GM23248 (cell line): ENCODE data around the gene MIAT. TPM values are rescaled to one million over a fixed set of nuclear protein-coding genes. Genes with fewer than 3 reads are reported as not detected.

Source experiments
- DNase-seq: peaks from one replicate; pipeline ENCODE4 v3.0.0-alpha.2; 2015
- H2AFZ ChIP-seq: fragments of 200-600 bp; sonication (generic); 2 replicates; pipeline ENCODE4 v1.6.1; 2016; ENCODE audit warnings: antibody characterized with exemption
- H3F3A ChIP-seq: fragments of 200-600 bp; sonication (generic); 2 replicates; pipeline ENCODE4 v1.6.1; 2016; ENCODE audit warnings: mild to moderate bottlenecking, antibody characterized with exemption, mixed run types; ENCODE audit not compliant: insufficient read depth
- H3K27ac ChIP-seq: fragments of 200-600 bp; sonication (generic); 2 replicates; pipeline ENCODE4 v1.5.1; 2016; ENCODE audit warnings: mild to moderate bottlenecking
- H3K27me3 ChIP-seq: fragments of 200-600 bp; sonication (generic); replicated peaks from 2 replicates; pipeline ENCODE4 v1.6.1; 2016; ENCODE audit warnings: mild to moderate bottlenecking; ENCODE audit not compliant: insufficient read depth
- H3K36me3 ChIP-seq: fragments of 200-600 bp; sonication (generic); 2 replicates; pipeline ENCODE4 v1.6.1; 2016; ENCODE audit warnings: low read depth, mild to moderate bottlenecking
- H3K4me1 ChIP-seq: fragments of 200-600 bp; sonication (generic); 2 replicates; pipeline ENCODE4 v1.6.1; 2016; ENCODE audit warnings: mild to moderate bottlenecking; ENCODE audit not compliant: insufficient read depth
- H3K4me2 ChIP-seq: fragments of 200-600 bp; sonication (generic); one replicate; pipeline ENCODE4 v1.6.1; 2016; ENCODE audit warnings: mild to moderate bottlenecking; ENCODE audit not compliant: unreplicated experiment
- H3K4me3 ChIP-seq: fragments of 200-600 bp; sonication (generic); 2 replicates; pipeline ENCODE4 v1.5.1; 2016; ENCODE audit warnings: mild to moderate bottlenecking
- H3K79me2 ChIP-seq: fragments of 200-600 bp; sonication (generic); 2 replicates; pipeline ENCODE4 v1.6.1; 2016; ENCODE audit warnings: mild to moderate bottlenecking; ENCODE audit not compliant: insufficient read depth
- H3K9ac ChIP-seq: fragments of 200-600 bp; sonication (generic); 2 replicates; pipeline ENCODE4 v1.6.1; 2016; ENCODE audit warnings: mild to moderate bottlenecking
- H3K9me2 ChIP-seq: fragments of 200-600 bp; sonication (generic); 2 replicates; pipeline ENCODE4 v1.6.1; 2016; ENCODE audit warnings: mixed run types, mild to moderate bottlenecking, moderate library complexity; ENCODE audit not compliant: insufficient read depth
- H3K9me3 ChIP-seq: fragments of 200-600 bp; sonication (generic); one replicate; pipeline ENCODE4 v1.6.1; 2017; ENCODE audit warnings: low read depth
- H4K20me1 ChIP-seq: fragments of 200-600 bp; sonication (generic); 2 replicates; pipeline ENCODE4 v1.6.0; 2016; ENCODE audit not compliant: insufficient read depth
- EZH2 ChIP-seq: fragments of 200-600 bp; sonication (generic); IDR thresholded peaks from 2 replicates; pipeline ENCODE4 v1.6.1; 2018; ENCODE audit warnings: antibody characterized with exemption, mild to moderate bottlenecking; ENCODE audit not compliant: insufficient read depth, poor library complexity, severe bottlenecking
- EZH2phosphoT487 ChIP-seq: fragments of 200-600 bp; sonication (generic); IDR thresholded peaks from 2 replicates; pipeline ENCODE4 v1.6.1; 2018; ENCODE audit warnings: antibody characterized with exemption, moderate library complexity, mild to moderate bottlenecking, low read depth; ENCODE audit not compliant: insufficient read depth
- WGBS, 2 experiments: methylation state at CpG; one replicate each; pipeline ENCODE4 v1.1.6; 2015 to 2017; ENCODE audit warnings: low lambda C conversion rate in 2 of 2, low coverage in 1 of 2; ENCODE audit errors: missing lambda C conversion rate in 2 of 2; 5-methylcytosine and 5-hydroxymethylcytosine counted together
- in situ Hi-C: fragments of 300-500 bp; cut with MboI; formaldehyde crosslinking; loops from 2 replicates; pipeline ENCODE4 v1.15.0; 2020
- polyA plus RNA-seq: library from polyadenylated mRNA; unstranded; fragments of >200 nt; fragmentation: Nextera tagmentation; extraction: Ambion mirVana; gene quantifications from 2 replicates; pipeline ENCODE4 v1.2.1, GENCODE V29; 2016
- total RNA-seq: library from RNA; depleted of rRNA; stranded (reverse); fragments of >200 nt; shearing (Covaris generic); gene quantifications from 2 replicates; pipeline ENCODE4 v1.2.3, GENCODE V29; 2014

The MIAT gene
- total and polyA plus RNA-seq, 2 experiments from 2014 or later, result 0.23 to 0.43 TPM

GRCh38 chr22:26660961-26661578 is 3.7 kb downstream of the MIAT start:
- no peaks in the 10 kb centered on the region for H3K36me3 ChIP-seq
- TF ChIP-seq EZH2 (no peak), EZH2phosphoT487 (no peak)
- no peaks in the 10 kb centered on the region; the same call in 1 of the 2 replicates for H3F3A ChIP-seq
- no peak overlapping the region for H2AFZ ChIP-seq
- H3K9ac ChIP-seq, result no peak overlapping the region
- no peaks in the 10 kb centered on the region for H4K20me1 ChIP-seq
- no peak overlapping the region for H3K4me3 ChIP-seq
- H3K4me1 ChIP-seq, result peaks cover 22% of the 10 kb centered on the region
- H3K79me2 ChIP-seq, result no peaks in the 10 kb centered on the region
- 91 to 93% methylated on average over 7 of the region's 7 CpGs for WGBS, 2 experiments
- H3K4me2 ChIP-seq, result no peak overlapping the region
- in situ Hi-C loops, result no loop called here
- H3K27ac ChIP-seq, result no peak overlapping the region
- H3K9me3 ChIP-seq, result no peaks in the 10 kb centered on the region
- H3K27me3 ChIP-seq, result peaks cover 18% of the 10 kb centered on the region; the same call in 1 of the 2 replicates
- no peak for DNase-seq
- no peaks in the 10 kb centered on the region for H3K9me2 ChIP-seq

GRCh38 chr22:26662160-26662559 is 4.8 kb downstream of the MIAT start:
- H3K9me3 ChIP-seq, result no peaks in the 10 kb centered on the region
- in situ Hi-C loops, result no loop called here
- no peak overlapping the region for H3K27ac ChIP-seq
- H3K4me3 ChIP-seq, result no peak overlapping the region
- H3F3A ChIP-seq, result no peaks in the 10 kb centered on the region; the same call in 1 of the 2 replicates
- DNase-seq, result no peak
- H3K9ac ChIP-seq, result no peak overlapping the region
- H2AFZ ChIP-seq, result no peak overlapping the region
- no peaks in the 10 kb centered on the region for H3K36me3 ChIP-seq
- no peaks in the 10 kb centered on the region for H3K9me2 ChIP-seq
- TF ChIP-seq EZH2, result no peak
- TF ChIP-seq EZH2phosphoT487, result no peak
- no peaks in the 10 kb centered on the region for H3K79me2 ChIP-seq
- peaks cover 12% of the 10 kb centered on the region; the same call in 1 of the 2 replicates for H3K27me3 ChIP-seq
- H4K20me1 ChIP-seq, result no peaks in the 10 kb centered on the region
- peaks cover 25% of the 10 kb centered on the region for H3K4me1 ChIP-seq
- WGBS, 2 experiments, result 85 to 98% methylated on average over 2 of the region's 2 CpGs
- H3K4me2 ChIP-seq, result no peak overlapping the region

GRCh38 chr22:26663374-26663923 is 6.1 kb downstream of the MIAT start:
- Histone ChIP-seq H2AFZ (no peak overlapping the region), H3K9ac (no peak overlapping the region), H3K79me2 (no peaks in the 10 kb centered on the region), H3K4me3 (no peak overlapping the region), H3K9me3 (no peaks in the 10 kb centered on the region), H3F3A (no peaks in the 10 kb centered on the region; the same call in 1 of the 2 replicates), H3K4me2 (no peak overlapping the region), H3K9me2 (no peaks in the 10 kb centered on the region), H3K27ac (no peak overlapping the region), H3K36me3 (no peaks in the 10 kb centered on the region), H4K20me1 (no peaks in the 10 kb centered on the region), H3K27me3 (no peaks in the 10 kb centered on the region), H3K4me1 (peaks cover 18% of the 10 kb centered on the region)
- in situ Hi-C loops, result no loop called here
- TF ChIP-seq EZH2 (no peak), EZH2phosphoT487 (no peak)
- no peak for DNase-seq
- WGBS, 2 experiments, result 48 to 54% methylated on average over 9 of the region's 9 CpGs

GRCh38 chr22:26665813-26666231 is 8.4 kb downstream of the MIAT start:
- Histone ChIP-seq H3K4me3 (0 out of 2 replicates have a peak overlapping the region, but pooled peaks have one; percentile 26), H3K4me1 (peaks cover 16% of the 10 kb centered on the region), H3K27me3 (no peaks in the 10 kb centered on the region), H3K36me3 (no peaks in the 10 kb centered on the region), H3K79me2 (no peaks in the 10 kb centered on the region), H3K9me2 (no peaks in the 10 kb centered on the region), H3F3A (peaks cover 5% of the 10 kb centered on the region), H4K20me1 (no peaks in the 10 kb centered on the region), H3K4me2 (peak overlapping the region; percentile 69), H3K9me3 (no peaks in the 10 kb centered on the region), H2AFZ (peak overlapping the region; percentile 89), H3K9ac (peak overlapping the region; percentile 33), H3K27ac (peak overlapping the region; percentile 49)
- 0 to 5% methylated on average over 4 of the region's 4 CpGs for WGBS, 2 experiments
- peak; percentile 72 for DNase-seq
- in situ Hi-C loops, result no loop called here
- TF ChIP-seq EZH2phosphoT487 (no peak), EZH2 (no peak)
